CD4-positive, alpha-beta T cell treated with Interleukin-15 for 1 hour (primary cell): Measurements from ENCODE around the gene PLAAT3.
"Not testable (repeated sequence)": the region's sequence is repeated elsewhere in the genome, so short reads cannot be mapped to it uniquely, and the experiment has no call there.

Source experiments
- DNase-seq: peaks from one replicate; pipeline ENCODE4 v3.0.0-alpha.2; 2020

PLAAT3 gene

GRCh38 chr11:63535734-63536133 is 78.5 kb downstream of the PLAAT3 start:
- DNase-seq, result no peak

GRCh38 chr11:63534895-63535461 is 79.3 kb downstream of the PLAAT3 start:
- DNase-seq, result no peak

GRCh38 chr11:63534076-63534475 is 80.2 kb downstream of the PLAAT3 start:
- DNase-seq, result no peak

GRCh38 chr11:63532799-63533475 is 81.3 kb downstream of the PLAAT3 start:
- DNase-seq, result no peak

GRCh38 chr11:63532117-63532516 is 82.1 kb downstream of the PLAAT3 start:
- DNase-seq, result no peak

- DNase-seq, result peak; percentile 79
These were observed 83.0 kb downstream of the PLAAT3 start for GRCh38 chr11:63531074-63531792.

GRCh38 chr11:63530021-63530420 is 84.2 kb downstream of the PLAAT3 start:
- DNase-seq, result no peak

- not testable (repeated sequence) for DNase-seq
These were observed 84.9 kb downstream of the PLAAT3 start for GRCh38 chr11:63529373-63529772.

GRCh38 chr11:63528729-63529278 is 85.4 kb downstream of the PLAAT3 start:
- not testable (repeated sequence) for DNase-seq

GRCh38 chr11:63528156-63528555 is 86.1 kb downstream of the PLAAT3 start:
- DNase-seq, result not testable (repeated sequence)

- DNase-seq, result no peak
These were observed 86.6 kb downstream of the PLAAT3 start for GRCh38 chr11:63527667-63528066.
